Ascending aorta (tissue), 2 donors: ENCODE results near the gene THSD7B. TPM values are rescaled to one million over a fixed set of nuclear protein-coding genes. Genes with fewer than 3 reads are reported as not detected.
A peak's percentile ranks its signal among the peaks of the same experiment; 100 is the strongest.

Source experiments
- DNase-seq, 2 donors: peaks; one replicate each; pipeline ENCODE4 v3.0.0-alpha.2; 2019; ENCODE audit warnings: low spot score in 2 of 2
- H3K27ac ChIP-seq, 2 donors: fragments of 200-600 bp; sonication (generic); one replicate each; pipeline ENCODE4 v1.5.1; 2016 to 2017; ENCODE audit warnings: mild to moderate bottlenecking in 1 of 2
- H3K27me3 ChIP-seq: fragments of 200-600 bp; sonication (generic); one replicate; pipeline ENCODE4 v1.5.1; 2017
- H3K36me3 ChIP-seq, 2 donors: fragments of 200-600 bp; sonication (generic); one replicate each; pipeline ENCODE4 v1.5.1; 2016
- H3K4me1 ChIP-seq, 2 donors: fragments of 200-600 bp; sonication (generic); one replicate each; pipeline ENCODE4 v1.5.1; 2016 to 2017; ENCODE audit warnings: mild to moderate bottlenecking in 1 of 2
- H3K4me3 ChIP-seq, 2 donors: fragments of 200-600 bp; sonication (generic); one replicate each; pipeline ENCODE4 v1.5.1; 2016 to 2017; ENCODE audit warnings: mild to moderate bottlenecking in 1 of 2
- H3K9me3 ChIP-seq, 2 donors: fragments of 200-600 bp; sonication (generic); one replicate each; pipeline ENCODE4 v1.5.1; 2016
- intact Hi-C: fragments of 100-400 bp; cut with DNase I; formaldehyde crosslinking; loops from one replicate; pipeline ENCODE4 v1.15.1; 2023
- total RNA-seq: library from RNA; depleted of rRNA; stranded (reverse); fragments of >200 nt; gene quantifications from one replicate; pipeline ENCODE4 v1.1.0, GENCODE V29; 2016
- TF ChIP-seq, protein P1 (sequence below), 3 experiments: fragments of 200-600 bp in 2 of 3; fragments of 450-650 bp in 1 of 3; sonication (generic) in 2 of 3; IDR thresholded peaks; one replicate each; pipeline ENCODE4 v1.5.1; 2016 to 2019; ENCODE audit warnings: antibody characterized with exemption in 3 of 3, mild to moderate bottlenecking in 1 of 3, moderate library complexity in 1 of 3

Gene THSD7B
- total RNA-seq, 1 donor from 2014 or later, result not detected

DNA sequence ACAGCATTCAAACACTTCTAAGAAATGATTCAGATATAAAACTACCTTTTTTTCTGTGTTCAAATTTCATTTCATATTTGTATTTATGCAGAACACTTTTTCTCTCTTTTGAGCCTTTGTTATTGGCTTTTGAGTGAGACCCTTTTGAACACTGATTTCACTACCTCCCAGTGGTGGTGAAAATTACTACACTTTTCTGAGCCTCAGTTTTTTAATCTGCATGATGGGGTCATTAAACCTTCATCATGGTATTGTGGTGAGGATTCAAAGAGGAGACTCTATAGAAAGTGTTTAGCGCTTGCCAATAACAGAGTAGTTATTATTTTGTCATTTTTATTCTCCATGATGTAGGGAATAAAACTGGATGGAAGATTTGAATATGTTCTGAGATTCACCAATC, 169.8 kb downstream of the THSD7B start:
- H3K27me3 ChIP-seq, result no peaks in the 10 kb centered on the region
- TF ChIP-seq, protein P1, sequence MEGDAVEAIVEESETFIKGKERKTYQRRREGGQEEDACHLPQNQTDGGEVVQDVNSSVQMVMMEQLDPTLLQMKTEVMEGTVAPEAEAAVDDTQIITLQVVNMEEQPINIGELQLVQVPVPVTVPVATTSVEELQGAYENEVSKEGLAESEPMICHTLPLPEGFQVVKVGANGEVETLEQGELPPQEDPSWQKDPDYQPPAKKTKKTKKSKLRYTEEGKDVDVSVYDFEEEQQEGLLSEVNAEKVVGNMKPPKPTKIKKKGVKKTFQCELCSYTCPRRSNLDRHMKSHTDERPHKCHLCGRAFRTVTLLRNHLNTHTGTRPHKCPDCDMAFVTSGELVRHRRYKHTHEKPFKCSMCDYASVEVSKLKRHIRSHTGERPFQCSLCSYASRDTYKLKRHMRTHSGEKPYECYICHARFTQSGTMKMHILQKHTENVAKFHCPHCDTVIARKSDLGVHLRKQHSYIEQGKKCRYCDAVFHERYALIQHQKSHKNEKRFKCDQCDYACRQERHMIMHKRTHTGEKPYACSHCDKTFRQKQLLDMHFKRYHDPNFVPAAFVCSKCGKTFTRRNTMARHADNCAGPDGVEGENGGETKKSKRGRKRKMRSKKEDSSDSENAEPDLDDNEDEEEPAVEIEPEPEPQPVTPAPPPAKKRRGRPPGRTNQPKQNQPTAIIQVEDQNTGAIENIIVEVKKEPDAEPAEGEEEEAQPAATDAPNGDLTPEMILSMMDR (IDR thresholded peaks at IDR 0.05), result no peak
- DNase-seq, result no peak
- H3K9me3 ChIP-seq, result no peaks in the 10 kb centered on the region
- H3K4me3 ChIP-seq, result no peak overlapping the region
- H3K4me1 ChIP-seq, result no peaks in the 10 kb centered on the region
- no peak overlapping the region for H3K27ac ChIP-seq
- intact Hi-C loops, result no loop called here
- H3K36me3 ChIP-seq, result no peaks in the 10 kb centered on the region

DNA sequence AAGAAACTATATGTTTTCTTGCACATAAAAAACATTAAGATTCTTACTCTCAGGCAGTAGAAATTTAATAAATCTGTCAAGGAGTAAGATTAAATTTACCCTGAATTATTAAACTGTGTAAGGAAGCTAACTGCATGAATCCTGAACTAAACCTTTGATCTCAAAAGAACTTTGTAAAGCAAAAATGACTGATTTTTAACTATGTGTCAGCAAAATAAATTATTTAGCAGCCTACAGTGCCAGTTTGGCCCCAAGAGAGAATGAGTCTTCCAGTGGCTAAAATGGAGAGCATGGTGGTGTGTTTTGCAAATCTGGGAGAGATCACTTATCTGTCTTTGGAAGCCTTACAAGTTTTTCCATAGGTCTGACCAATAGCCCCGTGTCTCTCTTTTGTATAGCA, 190.7 kb downstream of the THSD7B start:
- no peaks in the 10 kb centered on the region for H3K9me3 ChIP-seq
- intact Hi-C loops, result no loop called here
- no peak overlapping the region for H3K27ac ChIP-seq
- no peak overlapping the region for H3K4me3 ChIP-seq
- no peaks in the 10 kb centered on the region for H3K27me3 ChIP-seq
- no peak for DNase-seq
- no peaks in the 10 kb centered on the region for H3K4me1 ChIP-seq
- TF ChIP-seq, protein P1 (IDR thresholded peaks at IDR 0.05), result no peak
- H3K36me3 ChIP-seq, result no peaks in the 10 kb centered on the region

DNA sequence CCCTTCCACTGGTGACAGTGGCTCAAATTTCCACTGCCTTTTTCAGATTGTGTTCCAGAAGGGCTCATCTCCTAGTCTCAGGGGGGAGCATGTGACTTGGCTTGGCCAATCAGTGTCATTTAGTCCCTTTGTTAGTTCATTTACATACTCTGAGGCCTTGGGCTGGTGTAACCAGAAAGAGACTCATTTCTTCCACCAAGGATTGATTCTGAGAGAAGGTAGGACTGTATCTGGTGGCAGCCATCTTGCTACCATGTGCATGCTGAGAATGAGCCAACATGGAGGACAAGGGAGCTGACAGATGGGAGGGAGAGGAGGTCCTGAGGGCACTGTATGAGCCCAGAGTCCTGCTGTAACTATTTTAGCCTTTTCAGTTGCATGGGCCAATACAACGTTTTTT, 191.7 kb downstream of the THSD7B start:
- Histone ChIP-seq H3K4me1 (no peaks in the 10 kb centered on the region), H3K27me3 (no peaks in the 10 kb centered on the region), H3K36me3 (no peaks in the 10 kb centered on the region), H3K9me3 (no peaks in the 10 kb centered on the region), H3K27ac (no peak overlapping the region), H3K4me3 (no peak overlapping the region)
- TF ChIP-seq, protein P1 (IDR thresholded peaks at IDR 0.05), result no peak
- DNase-seq, result no peak
- intact Hi-C loops, result no loop called here

DNA sequence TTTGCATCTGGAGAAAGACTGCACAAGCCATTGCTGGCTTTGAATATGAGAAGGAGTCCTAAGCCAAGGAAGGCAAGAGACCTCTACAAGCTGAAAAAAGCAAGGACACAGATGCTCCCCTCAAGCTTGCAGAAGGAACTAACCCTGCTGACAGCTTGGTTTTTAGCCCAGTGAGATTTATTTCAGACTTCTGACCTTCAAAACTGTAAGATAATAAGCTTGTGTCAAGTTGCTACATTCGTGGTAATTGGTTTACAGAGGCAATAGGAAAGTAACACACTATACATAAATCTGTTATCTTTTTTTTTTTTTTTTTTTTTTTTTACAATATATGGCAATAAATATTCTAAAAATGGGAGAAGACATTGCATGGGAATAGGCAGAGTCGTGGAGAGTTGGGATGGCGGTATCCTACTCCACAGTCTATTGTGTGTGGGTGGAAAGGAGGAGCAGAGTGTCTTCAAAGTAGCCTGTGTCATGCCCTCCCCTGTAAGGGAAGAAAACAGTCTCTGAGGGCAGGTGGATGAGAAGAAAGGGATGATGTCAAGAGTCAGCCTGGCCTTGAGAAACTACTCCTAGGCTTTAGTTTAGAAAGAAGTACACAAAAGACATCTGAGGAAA, 196.9 kb downstream of the THSD7B start:
- no peak overlapping the region for H3K4me3 ChIP-seq
- TF ChIP-seq, protein P1 (IDR thresholded peaks at IDR 0.05), result no peak
- intact Hi-C loops, result no loop called here
- no peaks in the 10 kb centered on the region for H3K9me3 ChIP-seq
- H3K27ac ChIP-seq, result no peak overlapping the region
- H3K36me3 ChIP-seq, result no peaks in the 10 kb centered on the region
- no peaks in the 10 kb centered on the region for H3K4me1 ChIP-seq
- no peak for DNase-seq
- no peaks in the 10 kb centered on the region for H3K27me3 ChIP-seq

DNA sequence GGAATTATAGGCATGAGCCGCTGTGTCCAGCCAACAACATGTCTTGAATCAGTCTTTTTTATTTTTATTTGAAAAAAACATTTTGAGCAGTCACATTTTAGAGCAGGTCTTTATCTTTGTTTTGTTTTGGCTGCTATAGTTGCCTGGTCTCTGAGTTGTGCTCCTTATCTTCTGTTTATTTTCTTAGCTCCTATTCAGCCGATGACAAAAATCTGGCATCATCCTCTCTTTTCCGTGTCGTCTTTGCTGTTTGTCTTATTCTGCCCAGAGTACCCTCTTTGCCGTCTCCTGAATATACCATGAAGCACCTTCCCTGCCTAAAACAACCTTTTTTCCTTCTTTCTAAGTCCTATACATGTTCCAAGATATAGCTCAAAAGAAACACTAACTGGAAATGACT, 201.1 kb downstream of the THSD7B start:
- intact Hi-C loops, result no loop called here
- H3K27ac ChIP-seq, result peak overlapping the region in 1 of 2 donors; percentile 5

More for the DNA sequence above, 201.1 kb downstream of the THSD7B start:
- Histone ChIP-seq H3K4me1 (no peaks in the 10 kb centered on the region), H3K27me3 (no peaks in the 10 kb centered on the region), H3K9me3 (no peaks in the 10 kb centered on the region), H3K36me3 (no peaks in the 10 kb centered on the region), H3K4me3 (peak overlapping the region in 1 of 2 donors; percentile 6)
- no peak for DNase-seq
- TF ChIP-seq, protein P1 (IDR thresholded peaks at IDR 0.05), result no peak
